Karpas-422 (cell line): ENCODE data around the gene FSIP1. TPM values are rescaled to one million over a fixed set of nuclear protein-coding genes. Genes with fewer than 3 reads are reported as not detected.

Experiments
- DNase-seq: peaks from one replicate; pipeline ENCODE4 v3.0.0-alpha.2; 2015
- H2AFZ ChIP-seq: fragments of 200-600 bp; sonication (generic); 2 replicates; pipeline ENCODE4 v1.6.1; 2014; ENCODE audit warnings: antibody characterized with exemption, low read length, mixed read lengths
- H3K27ac ChIP-seq: fragments of 200-600 bp; sonication (generic); 2 replicates; pipeline ENCODE4 v1.5.1; 2014; ENCODE audit warnings: mild to moderate bottlenecking, low read length, moderate library complexity
- H3K27me3 ChIP-seq: fragments of 200-600 bp; sonication (generic); 2 replicates; pipeline ENCODE4 v1.6.1; 2014; ENCODE audit warnings: low read length, mixed read lengths
- H3K36me3 ChIP-seq: fragments of 200-600 bp; sonication (generic); 2 replicates; pipeline ENCODE4 v1.6.1; 2014; ENCODE audit warnings: low read length, mixed read lengths; ENCODE audit not compliant: insufficient read depth
- H3K4me1 ChIP-seq: fragments of 200-600 bp; sonication (generic); 2 replicates; pipeline ENCODE4 v1.6.1; 2014; ENCODE audit warnings: mild to moderate bottlenecking, low read length, mixed read lengths
- H3K4me2 ChIP-seq: fragments of 200-600 bp; sonication (generic); 2 replicates; pipeline ENCODE4 v1.6.1; 2014; ENCODE audit warnings: low read length, low read depth, mild to moderate bottlenecking; ENCODE audit not compliant: poor library complexity, severe bottlenecking
- H3K4me3 ChIP-seq: fragments of 200-600 bp; sonication (generic); 2 replicates; pipeline ENCODE4 v1.5.1; 2014; ENCODE audit warnings: mild to moderate bottlenecking, antibody characterized with exemption, low read length, mixed read lengths
- H3K79me2 ChIP-seq: fragments of 200-600 bp; sonication (generic); 2 replicates; pipeline ENCODE4 v1.6.1; 2014; ENCODE audit warnings: mild to moderate bottlenecking, low read length, mixed read lengths
- H3K9ac ChIP-seq: fragments of 200-600 bp; sonication (generic); 2 replicates; pipeline ENCODE4 v1.6.0; 2014; ENCODE audit warnings: low read length
- H3K9me2 ChIP-seq: fragments of 200-600 bp; sonication (generic), shearing (Covaris generic); replicated peaks from 2 replicates; pipeline ENCODE4 v1.6.0; 2014; ENCODE audit warnings: mild to moderate bottlenecking, low read length, moderate library complexity; ENCODE audit not compliant: insufficient read depth
- H3K9me3 ChIP-seq: fragments of 300-700, 200-600 bp; sonication (generic); 2 replicates; pipeline ENCODE4 v1.6.1; 2014; ENCODE audit warnings: low read length, mixed read lengths
- H4K20me1 ChIP-seq: fragments of 200-600 bp; sonication (generic); 2 replicates; pipeline ENCODE4 v1.6.1; 2014; ENCODE audit warnings: mild to moderate bottlenecking, antibody characterized with exemption, low read length, low read depth; ENCODE audit not compliant: insufficient read depth
- total RNA-seq: library from RNA; depleted of rRNA; stranded (reverse); fragments of >200 nt; shearing (Covaris generic); gene quantifications from 2 replicates; pipeline ENCODE4 v1.2.3, GENCODE V29; 2014; ENCODE audit warnings: low replicate concordance

Gene FSIP1
- total RNA-seq, 1 experiment from 2014 or later, result 0.07 TPM

DNA sequence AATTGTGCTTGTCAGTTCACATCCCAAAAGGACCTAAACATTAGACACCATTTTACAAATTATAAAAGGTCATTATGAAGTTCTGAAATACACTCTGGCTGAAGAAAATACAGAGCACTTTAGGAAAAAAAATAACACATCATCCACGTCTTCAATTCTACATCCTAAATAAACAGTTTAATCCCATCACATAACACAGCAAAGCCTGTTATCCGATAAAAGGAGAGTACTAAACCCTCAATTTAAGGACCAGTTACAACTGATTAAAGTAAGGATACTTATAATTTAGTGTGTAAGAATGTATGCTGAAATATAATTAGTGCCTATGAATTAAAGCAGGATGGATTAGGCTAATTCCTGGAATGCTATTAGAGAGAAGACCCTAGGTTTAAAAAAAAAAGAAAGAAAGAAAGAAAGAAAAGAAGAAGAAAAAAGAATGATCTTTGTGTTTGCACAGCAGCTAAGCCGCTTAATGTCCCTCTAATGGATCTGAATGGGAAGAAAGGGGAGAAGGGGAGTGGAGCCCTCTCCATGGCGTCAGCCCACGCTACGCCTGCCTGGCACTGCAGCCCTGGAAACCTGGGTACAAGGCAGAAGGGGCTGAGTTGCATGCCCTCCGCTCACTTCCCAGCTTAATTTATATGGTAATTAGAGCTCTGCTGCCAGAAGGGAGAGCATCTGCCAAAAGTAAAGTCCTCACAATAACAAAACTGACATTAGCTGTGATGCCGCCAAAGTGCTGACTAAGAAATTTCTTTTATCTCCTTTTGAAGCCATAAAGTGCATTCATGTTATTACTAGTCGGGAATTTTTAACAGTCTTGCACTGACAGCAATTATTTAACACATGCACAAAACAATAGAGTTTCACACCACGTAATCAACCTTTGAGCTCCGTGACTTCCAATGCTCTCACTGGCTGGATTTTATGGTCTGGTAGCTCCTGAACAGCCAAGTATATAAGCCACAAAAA is 90.0 kb downstream of the FSIP1 start:
- Histone ChIP-seq H4K20me1 (no peaks in the 10 kb centered on the region), H3K79me2 (no peaks in the 10 kb centered on the region), H3K27me3 (no peaks in the 10 kb centered on the region), H3K9ac (no peak overlapping the region), H3K9me3 (no peaks in the 10 kb centered on the region), H2AFZ (no peak overlapping the region), H3K4me1 (no peaks in the 10 kb centered on the region), H3K36me3 (no peaks in the 10 kb centered on the region), H3K4me3 (no peak overlapping the region), H3K27ac (no peak overlapping the region), H3K9me2 (no peaks in the 10 kb centered on the region), H3K4me2 (no peak overlapping the region)
- DNase-seq, result no peak

DNA sequence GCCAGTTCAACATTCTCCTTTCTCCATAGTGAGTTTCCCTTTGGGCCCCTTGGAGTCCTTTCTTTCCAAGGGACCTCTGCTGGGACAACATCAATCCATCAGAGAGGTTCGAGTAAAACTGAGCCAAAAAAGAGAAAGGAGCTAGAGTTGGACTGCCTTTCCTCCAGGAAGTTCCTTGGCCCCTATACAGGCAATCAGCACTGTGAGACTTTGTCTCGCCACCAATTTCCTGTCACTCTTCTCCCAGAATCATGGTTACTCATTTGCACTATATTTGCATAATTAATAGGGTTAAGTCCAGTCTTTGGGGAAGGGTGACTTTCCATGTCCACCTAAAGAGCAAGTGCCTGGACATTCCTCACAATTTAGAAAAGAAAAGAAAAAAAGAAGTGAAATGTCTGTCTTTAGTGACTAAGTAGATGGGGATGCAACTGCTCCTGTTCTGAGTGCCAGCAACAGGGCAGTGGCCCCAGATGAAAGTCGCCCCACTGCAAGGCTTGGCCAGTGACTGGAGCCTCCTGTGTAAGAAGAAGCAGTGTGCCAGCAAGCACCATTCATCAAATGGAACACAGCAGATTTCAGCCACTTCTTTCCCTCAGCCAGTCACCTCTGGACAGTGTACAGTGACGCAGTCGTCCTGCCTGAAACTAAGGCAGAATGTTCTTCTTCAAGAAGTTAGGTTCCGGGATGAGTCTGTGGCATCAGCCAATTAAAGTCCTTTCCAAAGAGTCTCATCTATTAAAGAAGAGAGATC is 91.6 kb downstream of the FSIP1 start:
- H3K9me2 ChIP-seq, result no peaks in the 10 kb centered on the region
- DNase-seq, result no peak
- H4K20me1 ChIP-seq, result no peaks in the 10 kb centered on the region
- H3K27ac ChIP-seq, result no peak overlapping the region
- H3K4me1 ChIP-seq, result no peaks in the 10 kb centered on the region
- no peaks in the 10 kb centered on the region for H3K27me3 ChIP-seq
- no peaks in the 10 kb centered on the region for H3K79me2 ChIP-seq
- H3K4me2 ChIP-seq, result no peak overlapping the region
- no peak overlapping the region for H3K4me3 ChIP-seq
- H3K9ac ChIP-seq, result no peak overlapping the region
- no peaks in the 10 kb centered on the region for H3K36me3 ChIP-seq
- no peak overlapping the region for H2AFZ ChIP-seq
- H3K9me3 ChIP-seq, result no peaks in the 10 kb centered on the region

- H3K9me2 ChIP-seq, result no peaks in the 10 kb centered on the region
- no peak overlapping the region for H3K27ac ChIP-seq
- no peaks in the 10 kb centered on the region for H3K9me3 ChIP-seq
- no peak overlapping the region for H3K4me2 ChIP-seq
- H3K27me3 ChIP-seq, result no peaks in the 10 kb centered on the region
- no peak overlapping the region for H3K9ac ChIP-seq
- DNase-seq, result no peak
- H3K36me3 ChIP-seq, result no peaks in the 10 kb centered on the region
- no peak overlapping the region for H3K4me3 ChIP-seq
- no peaks in the 10 kb centered on the region for H3K79me2 ChIP-seq
- no peaks in the 10 kb centered on the region for H4K20me1 ChIP-seq
- H2AFZ ChIP-seq, result no peak overlapping the region
- no peaks in the 10 kb centered on the region for H3K4me1 ChIP-seq
Measured at GRCh38 chr15:39687965-39688364, 94.7 kb downstream of the FSIP1 start.

DNA sequence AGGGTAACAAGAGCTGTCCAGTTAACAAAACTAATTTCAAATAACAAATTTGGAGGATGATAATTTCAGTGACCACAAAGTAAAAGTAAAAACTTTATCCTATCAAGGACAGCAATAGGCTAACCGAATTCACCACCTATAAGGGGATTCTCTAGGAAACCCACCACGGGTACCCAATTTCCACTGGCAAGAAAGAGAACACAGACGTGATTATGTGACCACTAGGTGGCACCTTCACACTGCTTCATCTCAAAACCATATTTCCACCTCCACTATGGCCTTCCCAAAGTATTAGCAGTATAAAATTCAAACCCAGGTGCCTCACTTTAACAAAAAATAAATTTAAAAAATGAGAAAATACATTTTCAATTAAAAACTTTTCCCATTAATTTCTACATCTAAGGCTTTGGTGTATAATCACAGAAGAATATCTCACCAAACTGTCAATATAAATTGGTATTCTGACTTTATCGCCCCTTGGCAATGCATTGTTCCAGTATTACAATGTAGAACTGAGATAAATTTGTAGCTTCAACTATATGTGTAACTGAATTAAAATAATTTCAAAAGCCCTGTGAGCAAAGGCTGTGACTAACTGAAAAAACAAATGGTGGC is 96.5 kb downstream of the FSIP1 start:
- Histone ChIP-seq H3K9me2 (no peaks in the 10 kb centered on the region), H2AFZ (no peak overlapping the region), H3K27me3 (no peaks in the 10 kb centered on the region), H3K79me2 (no peaks in the 10 kb centered on the region), H3K4me1 (no peaks in the 10 kb centered on the region; the same call in 1 of the 2 replicates), H3K36me3 (no peaks in the 10 kb centered on the region), H3K4me3 (no peak overlapping the region), H3K4me2 (no peak overlapping the region), H3K9me3 (no peaks in the 10 kb centered on the region), H3K27ac (no peak overlapping the region), H3K9ac (no peak overlapping the region), H4K20me1 (no peaks in the 10 kb centered on the region)
- DNase-seq, result peak; percentile 73

DNA sequence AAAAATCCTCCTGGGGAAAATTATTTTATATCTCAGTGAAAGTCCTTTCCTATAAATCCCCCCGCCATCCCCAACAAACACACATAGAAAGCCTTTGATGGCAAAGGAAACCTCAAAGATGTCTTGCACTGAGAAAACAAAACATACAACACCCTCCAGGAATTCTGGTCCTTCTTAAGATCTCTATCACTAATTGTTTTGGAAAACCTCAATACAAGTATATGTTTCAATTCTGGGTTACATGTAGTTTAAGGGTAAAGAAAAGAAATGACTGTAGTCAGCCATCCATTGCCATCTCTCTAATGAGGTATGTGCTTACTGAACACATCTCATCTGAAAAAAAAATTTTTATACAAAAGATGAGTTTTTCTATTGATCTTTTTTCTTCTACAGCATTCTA is 97.3 kb downstream of the FSIP1 start:
- Histone ChIP-seq H3K4me2 (no peak overlapping the region), H2AFZ (no peak overlapping the region), H4K20me1 (no peaks in the 10 kb centered on the region), H3K4me3 (no peak overlapping the region), H3K79me2 (no peaks in the 10 kb centered on the region), H3K9ac (no peak overlapping the region), H3K27me3 (no peaks in the 10 kb centered on the region), H3K36me3 (no peaks in the 10 kb centered on the region), H3K27ac (no peak overlapping the region), H3K9me3 (no peaks in the 10 kb centered on the region), H3K9me2 (no peaks in the 10 kb centered on the region), H3K4me1 (no peaks in the 10 kb centered on the region; the same call in 1 of the 2 replicates)
- DNase-seq, result no peak

DNA sequence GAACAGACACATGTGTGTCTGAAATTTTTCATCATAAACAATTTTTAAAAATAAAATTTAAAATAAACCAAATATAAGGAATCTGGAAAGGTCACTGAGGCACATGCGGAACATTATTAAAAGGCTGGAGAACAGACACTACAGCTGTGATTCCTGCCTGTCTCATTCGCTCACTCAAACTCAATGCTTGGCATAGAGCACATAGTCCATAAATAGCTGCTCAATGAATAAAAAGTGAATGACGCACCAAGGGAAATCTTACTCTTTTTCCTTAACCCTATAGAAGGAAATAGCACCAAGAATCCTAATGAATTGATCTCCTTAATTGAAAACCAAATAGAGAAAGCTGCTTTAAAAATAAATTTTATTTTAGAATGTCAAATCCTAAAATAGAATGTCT is 98.4 kb downstream of the FSIP1 start:
- H3K9me2 ChIP-seq, result no peaks in the 10 kb centered on the region
- no peaks in the 10 kb centered on the region for H3K36me3 ChIP-seq
- no peaks in the 10 kb centered on the region; the same call in 1 of the 2 replicates for H3K4me1 ChIP-seq
- H3K27ac ChIP-seq, result no peak overlapping the region
- no peak overlapping the region for H3K4me2 ChIP-seq
- no peak overlapping the region for H3K9ac ChIP-seq
- no peak overlapping the region for H3K4me3 ChIP-seq
- H4K20me1 ChIP-seq, result no peaks in the 10 kb centered on the region
- no peaks in the 10 kb centered on the region for H3K9me3 ChIP-seq
- no peak for DNase-seq
- no peak overlapping the region for H2AFZ ChIP-seq
- H3K79me2 ChIP-seq, result no peaks in the 10 kb centered on the region
- no peaks in the 10 kb centered on the region for H3K27me3 ChIP-seq

GRCh38 chr15:39682366-39682765 is 100.3 kb downstream of the FSIP1 start:
- Histone ChIP-seq H3K9me2 (no peaks in the 10 kb centered on the region), H3K9ac (no peak overlapping the region), H3K27me3 (no peaks in the 10 kb centered on the region), H3K4me2 (no peak overlapping the region), H3K4me1 (no peaks in the 10 kb centered on the region; the same call in 1 of the 2 replicates), H3K9me3 (no peaks in the 10 kb centered on the region), H3K79me2 (no peaks in the 10 kb centered on the region), H3K36me3 (no peaks in the 10 kb centered on the region), H3K27ac (no peak overlapping the region), H2AFZ (no peak overlapping the region), H3K4me3 (no peak overlapping the region), H4K20me1 (no peaks in the 10 kb centered on the region)
- DNase-seq, result no peak

DNA sequence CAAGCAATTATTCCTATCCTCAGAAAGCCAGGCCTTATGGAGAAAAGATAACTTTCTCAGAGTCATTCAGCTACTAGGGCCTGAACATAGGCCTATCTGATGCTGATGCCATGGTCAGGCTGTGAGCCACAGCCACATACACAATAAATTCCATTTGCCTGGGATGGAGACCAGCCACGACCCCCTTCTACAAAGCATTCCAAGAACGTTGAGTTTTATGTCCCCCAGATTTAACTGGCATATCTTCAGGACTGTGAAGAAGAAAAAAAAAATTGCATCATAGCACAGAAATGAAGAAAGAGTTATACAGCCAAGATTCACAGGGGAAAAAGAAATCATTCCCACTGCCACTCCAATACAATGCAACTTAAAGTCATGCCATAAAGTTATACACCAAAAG is 101.8 kb downstream of the FSIP1 start:
- no peak overlapping the region for H3K4me2 ChIP-seq
- no peaks in the 10 kb centered on the region for H3K9me3 ChIP-seq
- no peaks in the 10 kb centered on the region for H4K20me1 ChIP-seq
- no peak overlapping the region for H2AFZ ChIP-seq
- H3K4me1 ChIP-seq, result no peaks in the 10 kb centered on the region; the same call in 1 of the 2 replicates
- H3K9me2 ChIP-seq, result no peaks in the 10 kb centered on the region
- H3K4me3 ChIP-seq, result no peak overlapping the region
- no peak overlapping the region for H3K9ac ChIP-seq
- H3K27me3 ChIP-seq, result no peaks in the 10 kb centered on the region
- no peak for DNase-seq
- no peaks in the 10 kb centered on the region for H3K79me2 ChIP-seq
- H3K36me3 ChIP-seq, result no peaks in the 10 kb centered on the region
- H3K27ac ChIP-seq, result no peak overlapping the region
